GM19324 (cell line): Measurements from ENCODE around the gene MFN1.

Experiments
- ATAC-seq: cut with Tn5 transposase; IDR thresholded peaks from one replicate; pipeline ENCODE4 v1.9.1; 2021; ENCODE audit warnings: mild to moderate bottlenecking, moderate library complexity; ENCODE audit not compliant: unreplicated experiment, low FRiP score

Gene MFN1

DNA sequence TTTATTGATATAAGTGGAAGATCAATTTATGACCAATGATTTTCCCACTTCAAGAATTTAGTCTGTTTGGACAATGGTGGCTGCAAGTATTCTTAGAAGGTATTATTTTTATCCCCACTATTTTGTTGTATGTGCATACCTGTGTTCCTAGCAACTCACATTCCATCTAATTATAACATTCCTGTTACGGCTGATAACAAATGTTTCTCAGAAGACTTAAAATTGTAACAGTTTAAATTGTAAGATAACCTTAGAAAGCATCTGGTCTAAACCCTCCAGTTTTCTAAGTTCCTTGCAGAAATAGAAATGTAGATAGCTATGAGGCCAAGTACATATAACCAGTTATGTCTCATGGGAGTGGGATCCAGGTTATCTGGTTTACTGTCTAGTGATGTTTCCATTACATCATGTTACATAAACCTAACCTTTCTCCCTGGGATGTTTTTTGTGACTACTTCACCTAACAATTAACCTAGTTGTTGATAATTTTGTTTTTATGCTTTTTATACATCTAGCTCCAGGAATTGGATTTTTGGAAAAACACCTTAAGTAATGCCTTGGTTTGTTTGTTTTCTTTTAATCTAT, 11.1 kb upstream of the MFN1 start:
- ATAC-seq: no peak

- peak; percentile 38 for ATAC-seq
Measured at GRCh38 chr3:179348325-179349013, 960 bp downstream of the MFN1 start.

DNA sequence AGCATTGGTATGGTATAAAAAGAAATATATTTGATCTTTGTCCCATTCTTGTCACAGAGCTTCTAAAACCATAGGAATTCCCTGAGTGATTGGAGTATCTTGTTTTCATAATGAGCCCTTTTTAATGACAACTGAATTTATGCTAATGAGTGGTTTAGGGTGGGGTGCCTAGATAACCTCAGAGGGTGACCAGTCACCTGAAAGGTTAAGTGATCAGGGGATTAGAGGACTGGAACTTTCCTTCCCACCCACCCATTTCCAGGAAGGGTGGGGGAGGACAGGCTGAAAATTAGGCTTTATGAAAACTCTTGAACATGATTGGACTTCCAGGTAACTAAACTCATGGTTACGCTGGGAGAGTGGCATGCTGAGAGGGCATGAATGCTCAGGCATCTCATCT, 8.5 kb downstream of the MFN1 start:
- ATAC-seq: no peak

DNA sequence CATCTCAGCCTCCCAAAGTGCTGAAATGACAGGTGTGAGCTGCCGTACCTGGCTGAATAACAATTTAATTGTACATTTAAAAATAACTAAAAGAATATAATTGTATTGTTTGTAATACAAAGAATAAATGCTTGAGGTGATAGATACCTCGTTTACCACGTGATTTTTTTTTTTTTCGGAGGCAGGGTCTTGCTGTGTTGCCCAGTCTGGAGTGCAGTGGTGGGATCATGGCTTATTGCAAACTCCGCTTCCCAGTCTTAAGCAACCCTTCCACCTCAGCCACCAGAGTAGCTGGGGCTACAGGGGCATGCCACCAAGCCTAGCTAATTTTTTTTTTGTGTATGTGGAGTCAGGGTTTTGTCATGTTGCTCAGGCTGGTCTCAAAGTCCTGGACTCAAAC, 15.8 kb downstream of the MFN1 start:
- no peak for ATAC-seq

DNA sequence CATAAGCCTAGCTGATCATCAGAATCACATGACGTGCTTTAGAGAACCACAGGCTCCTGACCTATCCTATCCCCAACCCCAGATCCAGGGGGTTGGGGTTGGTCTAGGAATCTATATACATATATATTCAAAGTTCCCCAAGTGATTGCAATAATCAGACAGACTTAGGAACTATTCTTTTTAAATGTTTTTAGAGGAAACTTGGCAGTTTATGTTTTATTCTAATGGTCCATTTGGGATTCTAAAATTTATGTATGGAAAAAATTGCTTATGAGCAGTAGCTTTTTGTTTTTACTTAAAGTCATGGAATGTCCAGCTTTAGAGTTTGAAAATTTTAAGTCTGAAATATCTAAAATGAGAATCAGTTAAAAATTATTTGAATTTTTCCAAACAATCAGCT, 22.1 kb downstream of the MFN1 start:
- no peak for ATAC-seq

DNA sequence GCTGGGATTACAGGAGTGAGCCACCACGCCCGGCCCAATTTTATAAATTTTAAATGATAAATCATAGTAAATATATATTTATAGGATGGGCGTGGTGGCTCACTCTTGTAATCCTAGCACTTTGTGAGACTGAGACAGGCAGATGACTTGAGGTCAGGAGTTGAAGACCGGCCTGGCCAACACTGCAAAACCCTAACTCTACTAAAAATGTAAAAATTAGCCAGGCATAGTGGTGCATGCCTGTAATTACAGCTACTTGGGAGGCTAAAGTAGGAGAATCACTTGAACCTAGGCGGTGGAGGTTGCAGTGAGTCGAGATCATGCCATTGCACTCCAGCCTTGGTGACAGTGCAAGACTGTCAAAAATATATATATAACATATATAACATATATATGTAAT, 26.4 kb downstream of the MFN1 start:
- no peak for ATAC-seq

DNA sequence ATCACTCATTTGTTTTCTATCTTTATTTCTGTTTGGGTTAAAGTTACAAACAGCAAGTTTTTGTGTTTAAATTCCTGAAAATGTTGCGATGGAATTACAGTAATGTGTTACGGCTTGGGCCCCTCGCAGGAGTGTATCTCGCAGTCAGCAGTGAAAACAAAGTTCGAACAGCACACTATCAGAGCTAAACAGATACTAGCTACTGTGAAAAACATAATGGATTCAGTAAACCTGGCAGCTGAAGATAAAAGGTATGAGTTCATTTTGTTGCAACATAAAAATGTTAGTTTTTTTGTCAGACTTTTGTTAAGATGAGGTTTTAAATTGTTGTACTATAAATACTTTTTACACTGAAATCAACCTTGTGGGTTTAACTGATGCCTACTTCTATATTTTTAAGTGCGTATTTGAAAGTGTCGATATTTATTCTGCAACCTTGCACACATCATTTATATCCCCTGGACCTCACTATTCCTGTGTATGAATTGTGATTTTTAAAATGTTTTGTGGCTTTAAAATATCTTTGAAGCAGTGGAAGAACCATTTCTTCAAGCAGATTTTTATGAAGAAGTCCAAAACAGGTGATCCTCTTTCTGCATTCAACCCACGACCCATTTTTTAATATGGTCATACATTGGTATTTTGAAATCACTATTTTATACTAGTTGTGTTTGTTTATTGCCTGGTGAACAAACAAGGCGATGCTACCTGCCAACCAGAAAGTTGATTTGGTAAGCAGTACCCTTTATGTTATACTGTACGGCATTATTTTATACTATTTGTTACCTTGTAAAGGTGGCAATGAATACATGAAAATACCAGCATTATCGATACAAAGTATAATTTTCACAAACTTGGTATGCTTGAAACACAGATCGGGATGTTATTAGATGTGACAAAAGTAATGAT, 27.8 kb downstream of the MFN1 start:
- ATAC-seq: no peak

- ATAC-seq: no peak
Measured at GRCh38 chr3:179376474-179376873, 29.0 kb downstream of the MFN1 start.

DNA sequence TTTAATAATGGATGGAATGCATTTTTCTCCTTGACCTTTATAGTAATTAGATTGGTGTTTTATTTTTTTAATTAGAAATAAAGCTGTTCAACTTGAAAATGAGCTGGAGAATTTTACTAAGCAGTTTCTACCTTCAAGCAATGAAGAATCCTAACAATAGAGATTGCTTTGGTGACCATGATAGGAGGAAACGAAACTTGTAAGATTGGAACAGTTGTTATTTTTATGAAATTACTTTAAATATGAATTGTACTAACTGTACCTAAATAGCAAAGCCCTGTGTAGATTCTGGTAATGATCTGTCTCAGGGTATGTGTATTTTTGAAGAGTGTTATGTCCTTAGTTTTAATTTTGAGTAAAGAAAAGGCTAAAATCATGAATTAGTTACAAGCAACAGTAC, 44.4 kb downstream of the MFN1 start:
- ATAC-seq: no peak

- ATAC-seq: no peak
Measured at GRCh38 chr3:179398574-179399231, 51.2 kb downstream of the MFN1 start.

GRCh38 chr3:179401561-179401960, 54.1 kb downstream of the MFN1 start:
- ATAC-seq: no peak

- no peak for ATAC-seq
Measured at GRCh38 chr3:179402963-179403362, 55.5 kb downstream of the MFN1 start.

DNA sequence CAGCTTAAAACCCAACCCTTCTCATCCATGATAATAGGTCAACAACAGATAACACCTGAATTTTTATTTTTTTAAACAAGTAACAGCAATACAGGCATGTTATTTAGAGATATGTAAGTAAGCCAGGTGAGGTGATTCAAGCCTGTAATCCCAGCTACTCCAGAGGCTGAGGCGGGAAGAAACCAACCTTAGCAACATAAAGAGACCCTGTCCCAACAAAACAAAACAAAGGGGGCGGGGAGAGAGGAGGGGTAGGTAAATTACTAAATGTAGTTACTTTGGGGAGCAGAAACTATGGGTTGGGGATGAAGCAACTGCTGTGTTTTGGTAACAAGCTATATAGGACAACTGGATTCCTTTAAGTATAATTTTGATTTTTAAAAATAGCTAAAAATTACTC, 56.8 kb downstream of the MFN1 start:
- ATAC-seq: no peak

- ATAC-seq: no peak
Measured at GRCh38 chr3:179410331-179410730, 62.8 kb downstream of the MFN1 start.

GRCh38 chr3:179410999-179411398, 63.5 kb downstream of the MFN1 start:
- ATAC-seq: no peak

DNA sequence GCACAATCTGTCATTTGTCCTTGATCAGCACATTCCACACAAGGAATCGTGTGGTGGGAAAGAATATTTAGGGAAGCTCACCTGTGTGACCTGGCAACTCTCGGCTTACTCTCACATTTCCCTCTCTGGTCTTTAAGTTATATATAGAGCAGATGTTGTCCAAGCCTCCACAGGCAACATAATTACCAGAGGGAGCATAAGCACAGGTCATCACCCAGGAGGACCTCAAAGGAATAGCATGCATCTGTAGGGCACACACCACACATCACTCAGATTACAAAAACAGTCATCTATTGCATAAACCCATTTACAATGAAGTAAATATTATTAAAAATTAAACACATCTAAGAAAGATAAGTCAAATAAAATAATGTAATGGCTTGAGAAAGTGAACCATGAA, 67.3 kb downstream of the MFN1 start:
- ATAC-seq: no peak

DNA sequence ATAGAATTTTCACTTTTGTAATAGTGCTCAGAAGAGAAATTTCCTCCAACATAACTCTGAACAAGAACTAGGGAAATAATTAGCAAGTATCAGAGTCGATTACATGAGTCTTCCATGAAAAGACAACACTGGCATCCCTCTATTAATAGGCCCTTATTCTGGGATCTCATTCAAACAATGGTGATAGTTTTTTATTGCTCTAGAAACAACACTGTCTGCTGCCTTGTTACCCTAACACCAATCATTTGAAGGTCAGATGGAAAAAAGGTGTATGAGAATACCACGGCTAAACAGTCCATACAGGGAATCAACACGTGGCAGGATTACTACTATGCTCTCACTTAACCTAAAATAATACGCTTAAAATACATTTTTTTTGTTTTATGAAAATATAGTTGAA, 67.9 kb downstream of the MFN1 start:
- ATAC-seq: no peak

DNA sequence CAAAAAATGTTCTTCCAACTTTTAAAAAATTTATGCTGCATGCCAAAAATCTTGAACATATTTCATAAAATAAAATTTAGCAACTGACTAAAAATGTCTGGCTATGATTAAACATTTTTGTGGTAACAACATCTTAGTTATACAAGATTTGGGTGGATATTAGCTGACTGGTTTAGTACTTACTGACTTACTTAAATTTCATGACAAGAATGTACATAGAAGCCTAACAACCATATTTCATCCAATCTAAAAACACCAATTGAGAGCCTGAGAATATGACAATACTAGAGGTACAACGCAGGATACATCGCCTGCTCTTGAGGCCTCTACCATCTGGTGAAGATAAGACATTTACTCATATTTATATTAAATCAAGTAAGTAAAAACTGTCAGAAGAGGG, 69.2 kb downstream of the MFN1 start:
- no peak for ATAC-seq

GRCh38 chr3:179418610-179419009, 71.1 kb downstream of the MFN1 start:
- no peak for ATAC-seq

DNA sequence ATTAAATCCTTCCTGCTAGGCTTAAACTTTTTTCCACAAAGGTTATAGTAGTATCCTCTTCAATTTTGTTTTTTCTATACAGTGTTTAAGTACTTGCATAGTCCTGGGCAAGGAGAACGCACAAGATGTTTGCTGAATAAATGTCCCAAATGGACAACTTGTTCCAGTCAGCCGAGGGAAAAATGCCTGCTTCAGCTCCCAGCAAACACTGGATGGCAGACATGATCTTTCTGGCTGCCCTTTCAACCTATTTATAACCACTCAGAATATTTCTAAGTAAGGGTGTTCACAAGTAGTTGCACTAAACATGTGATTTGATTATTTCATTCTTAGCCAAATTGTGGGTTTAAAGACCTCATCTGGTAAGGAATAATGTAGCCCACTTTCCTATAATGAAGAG, 74.0 kb downstream of the MFN1 start:
- no peak for ATAC-seq

DNA sequence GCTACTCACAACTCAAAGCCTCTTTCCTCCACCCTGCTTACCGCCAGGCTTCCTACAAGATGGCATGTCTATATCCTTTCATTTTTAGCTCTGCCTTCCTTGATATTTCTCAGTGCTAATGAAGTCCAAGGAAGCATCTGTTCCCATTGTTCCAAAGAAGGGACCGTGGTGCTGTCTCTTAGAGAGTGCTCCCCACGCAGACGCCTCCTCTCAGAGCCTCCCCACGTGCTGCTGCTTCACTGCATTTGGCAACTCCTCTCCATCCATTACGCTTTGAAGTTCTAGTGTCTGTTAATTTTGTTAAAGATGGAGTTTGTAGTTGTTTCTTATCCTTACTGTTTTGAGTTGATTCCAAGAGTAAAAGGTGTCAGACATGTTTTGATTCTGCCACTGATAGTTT, 77.6 kb downstream of the MFN1 start:
- ATAC-seq: no peak
